Adrenal gland (tissue), 12 donors: ENCODE results near the gene UBE2O. TPM values are rescaled to one million over a fixed set of nuclear protein-coding genes. Genes with fewer than 3 reads are reported as not detected.

Source experiments
- DNase-seq, 7 donors: peaks; one replicate each; pipeline ENCODE4 v3.0.0-alpha.2; 2019 to 2020
- H3K27ac ChIP-seq, 5 donors: fragments of 200-600 bp; sonication (generic) in 4 of 5; 1 replicate in 3 of 5; 2 replicates in 2 of 5; pipeline versions ENCODE4 v1.5.1 to v1.8.0; 2016 to 2020; ENCODE audit warnings: mild to moderate bottlenecking in 1 of 5
- H3K27me3 ChIP-seq: fragments of 200-600 bp; 2 replicates; pipeline ENCODE4 v1.8.0; 2021
- H3K36me3 ChIP-seq, 2 donors: fragments of 200-600 bp; replicated peaks in 1 of 2; 1 replicate in 1 of 2; 2 replicates in 1 of 2; pipeline versions ENCODE4 v1.5.1 to v1.8.0; 2018 to 2022
- H3K4me1 ChIP-seq, 2 donors: fragments of 200-600 bp; replicated peaks in 1 of 2; 1 replicate in 1 of 2; 2 replicates in 1 of 2; pipeline versions ENCODE4 v1.5.1 to v1.8.0; 2018 to 2021
- H3K4me3 ChIP-seq, 4 donors: fragments of 200-600 bp; sonication (generic) in 3 of 4; one replicate each; pipeline ENCODE4 v1.5.1; 2016 to 2018
- H3K9me3 ChIP-seq, 3 donors: fragments of 200-600 bp; sonication (generic) in 1 of 3; replicated peaks in 1 of 3; 1 replicate in 2 of 3; 2 replicates in 1 of 3; pipeline versions ENCODE4 v1.5.1 to v1.8.0; 2016 to 2021
- POLR2A ChIP-seq, 2 donors: fragments of 450-650 bp; IDR thresholded peaks; one replicate each; pipeline ENCODE4 v1.6.1; 2017; ENCODE audit warnings: antibody characterized with exemption in 2 of 2, mild to moderate bottlenecking in 2 of 2, moderate library complexity in 1 of 2
- WGBS, 4 donors: extraction: QIAGEN DNeasy Blood & Tissue Kit in 2 of 4; methylation state at CpG; one replicate each; pipeline versions ENCODE4 v1.1.5 to v1.1.7; 2013 to 2017; 5-methylcytosine and 5-hydroxymethylcytosine counted together
- intact Hi-C, 2 donors: fragments of 100-400 bp; cut with DNase I; formaldehyde crosslinking; loops; one replicate each; pipeline versions ENCODE4 v1.14.1 to v1.15.0; 2022 to 2023
- polyA plus RNA-seq, 3 donors: library from polyadenylated mRNA; stranded (reverse); fragments of 200-250 nt in 2 of 3; fragments of 350-450 nt in 1 of 3; fragmentation: Illumina TruSeq in 1 of 3; extraction: RNeasy Lipid Tissue Mini Kit (QIAGEN cat#74804) in 1 of 3; gene quantifications; one replicate each; pipeline ENCODE4 v1.2.3, GENCODE V29; 2013 to 2014
- total RNA-seq, 9 donors: library from RNA; depleted of rRNA in 4 of 9; stranded (reverse); fragments of >200 nt in 4 of 9; fragments of 120-200 nt in 1 of 9; fragmentation: NEBNext Ultra II Directional in 1 of 9; extraction: Animal tissue kit (Norgen Biotek cat#: 25700) in 1 of 9; gene quantifications; one replicate each; pipeline versions ENCODE4 v1.1.0 to v1.2.4, GENCODE V29; 2013 to 2023
- TF ChIP-seq, protein P1 (sequence below), 6 experiments: fragments of 450-650 bp in 4 of 6; fragments of 200-600 bp in 2 of 6; sonication (generic) in 1 of 6; IDR thresholded peaks; 1 replicate in 5 of 6; 2 replicates in 1 of 6; pipeline versions ENCODE4 v1.5.1 to v1.8.0; 2016 to 2021; ENCODE audit warnings: antibody characterized with exemption in 6 of 6, mild to moderate bottlenecking in 2 of 6, moderate library complexity in 1 of 6
- donor health status: healthy with polysubstance abuse.
- donor health status: Bipolar disorder and iron deficiency.
- donor health status: DM: yes; HTN: yes; CAD: no.
- donor health status: DM: no; HTN: no; CAD: no.
- donor health status: DM: no; HTN: no; CAD: no.
- donor health status: DM: yes; HTN: yes; CAD: no.

UBE2O gene
- total and polyA plus RNA-seq, 12 donors = 9.8 to 21.8 (median 15.8) TPM

- Histone ChIP-seq H3K4me3 (no peak overlapping the region), H3K36me3 (no peaks in the 10 kb centered on the region), H3K4me1 (no peaks in the 10 kb centered on the region), H3K27ac (peak overlapping the region in 4 of 5 donors; percentile 16 to 79 (median 62)), H3K27me3 (no peaks in the 10 kb centered on the region), H3K9me3 (no peaks in the 10 kb centered on the region)
- no peak for TF ChIP-seq POLR2A (IDR thresholded peaks at IDR 0.05)
- TF ChIP-seq, protein P1, sequence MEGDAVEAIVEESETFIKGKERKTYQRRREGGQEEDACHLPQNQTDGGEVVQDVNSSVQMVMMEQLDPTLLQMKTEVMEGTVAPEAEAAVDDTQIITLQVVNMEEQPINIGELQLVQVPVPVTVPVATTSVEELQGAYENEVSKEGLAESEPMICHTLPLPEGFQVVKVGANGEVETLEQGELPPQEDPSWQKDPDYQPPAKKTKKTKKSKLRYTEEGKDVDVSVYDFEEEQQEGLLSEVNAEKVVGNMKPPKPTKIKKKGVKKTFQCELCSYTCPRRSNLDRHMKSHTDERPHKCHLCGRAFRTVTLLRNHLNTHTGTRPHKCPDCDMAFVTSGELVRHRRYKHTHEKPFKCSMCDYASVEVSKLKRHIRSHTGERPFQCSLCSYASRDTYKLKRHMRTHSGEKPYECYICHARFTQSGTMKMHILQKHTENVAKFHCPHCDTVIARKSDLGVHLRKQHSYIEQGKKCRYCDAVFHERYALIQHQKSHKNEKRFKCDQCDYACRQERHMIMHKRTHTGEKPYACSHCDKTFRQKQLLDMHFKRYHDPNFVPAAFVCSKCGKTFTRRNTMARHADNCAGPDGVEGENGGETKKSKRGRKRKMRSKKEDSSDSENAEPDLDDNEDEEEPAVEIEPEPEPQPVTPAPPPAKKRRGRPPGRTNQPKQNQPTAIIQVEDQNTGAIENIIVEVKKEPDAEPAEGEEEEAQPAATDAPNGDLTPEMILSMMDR (IDR thresholded peaks at IDR 0.05) = no peak
- intact Hi-C loops = no loop called here
- WGBS, 4 donors = 78 to 89% (median 82%) methylated on average over 11 of the region's 11 CpGs
- no peak for DNase-seq
These were observed 31.3 kb upstream of the UBE2O start for GRCh38 chr17:76484228-76484725.

DNA sequence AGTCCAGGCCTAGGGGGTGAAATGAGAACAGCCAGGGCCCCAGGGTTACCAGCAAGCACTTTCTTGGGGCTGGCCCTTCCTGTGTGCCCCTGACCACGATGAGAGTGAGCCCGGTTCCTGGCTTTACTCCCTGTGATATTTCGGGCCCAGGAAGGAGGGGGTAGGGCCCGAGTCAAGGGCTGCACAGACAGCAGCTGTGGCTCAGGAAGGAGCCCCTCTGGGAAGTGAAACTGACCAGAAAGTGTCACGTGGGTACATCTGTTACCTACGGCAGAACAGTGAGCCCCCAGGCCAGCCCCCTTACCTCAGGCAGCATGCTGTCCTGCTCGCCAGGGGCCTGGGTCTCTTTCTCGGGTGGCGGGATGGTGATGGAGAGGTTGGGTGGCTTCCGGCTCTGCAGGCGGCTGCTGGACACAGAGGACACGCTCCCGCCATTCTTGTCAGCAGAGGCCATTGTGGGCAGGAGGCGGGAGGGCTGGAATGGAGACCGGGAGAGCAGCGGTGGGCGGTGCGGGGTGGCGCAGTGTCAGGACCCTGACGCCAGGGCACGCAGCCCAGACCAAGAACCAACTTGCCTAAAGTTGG lies 28.2 kb upstream of the UBE2O start:
- no peak overlapping the region for H3K4me3 ChIP-seq
- TF ChIP-seq POLR2A (IDR thresholded peaks at IDR 0.05) = no peak
- TF ChIP-seq, protein P1 (IDR thresholded peaks at IDR 0.05) = no peak
- intact Hi-C loops = no loop called here
- H3K4me1 ChIP-seq = no peaks in the 10 kb centered on the region
- DNase-seq = peak in 4 of 7 donors; percentile 40 to 65 (median 51)
- 63 to 74% (median 68%) methylated on average over 14 to 21 of the region's 21 CpGs for WGBS, 4 donors
- no peaks in the 10 kb centered on the region for H3K36me3 ChIP-seq
- no peaks in the 10 kb centered on the region for H3K27me3 ChIP-seq
- H3K27ac ChIP-seq = peak overlapping the region in 4 of 5 donors; percentile 42 to 79 (median 60)
- H3K9me3 ChIP-seq = no peaks in the 10 kb centered on the region

DNA sequence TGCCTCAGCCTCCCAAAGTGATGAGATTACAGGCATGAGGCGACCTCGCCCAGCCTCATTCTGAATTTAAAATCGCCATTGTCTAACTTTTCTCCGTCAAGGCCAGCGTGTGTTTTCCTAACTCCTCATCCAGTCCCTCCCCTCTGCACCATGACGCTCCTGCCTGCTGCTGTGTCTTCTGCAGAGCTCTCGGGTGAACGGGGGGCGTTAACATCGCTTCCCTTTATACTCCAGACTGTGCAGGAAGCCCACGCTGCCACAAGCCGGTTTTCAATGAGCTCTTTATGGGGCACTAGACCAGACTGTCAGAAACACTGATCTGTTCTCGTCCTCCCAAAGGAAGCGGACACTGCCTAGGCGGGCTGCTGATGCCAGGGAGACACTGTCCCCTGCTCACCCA lies 27.7 kb upstream of the UBE2O start:
- 46 to 54% (median 48%) methylated on average over 15 of the region's 15 CpGs for WGBS, 4 donors
- Histone ChIP-seq H3K27me3 (no peaks in the 10 kb centered on the region), H3K36me3 (no peaks in the 10 kb centered on the region), H3K9me3 (no peaks in the 10 kb centered on the region), H3K4me1 (no peaks in the 10 kb centered on the region), H3K4me3 (no peak overlapping the region), H3K27ac (peak overlapping the region in 3 of 5 donors; percentile 52 to 79 (median 69))
- DNase-seq = no peak
- intact Hi-C loops = no loop called here
- TF ChIP-seq, protein P1 (IDR thresholded peaks at IDR 0.05) = no peak
- TF ChIP-seq POLR2A (IDR thresholded peaks at IDR 0.05) = no peak

- Histone ChIP-seq H3K27me3 (no peaks in the 10 kb centered on the region), H3K9me3 (no peaks in the 10 kb centered on the region), H3K4me3 (no peak overlapping the region), H3K36me3 (no peaks in the 10 kb centered on the region), H3K27ac (no peak overlapping the region), H3K4me1 (no peaks in the 10 kb centered on the region)
- TF ChIP-seq, protein P1 (IDR thresholded peaks at IDR 0.05) = no peak
- TF ChIP-seq POLR2A (IDR thresholded peaks at IDR 0.05) = no peak
- no peak for DNase-seq
- intact Hi-C loops = no loop called here
- 76 to 89% (median 83%) methylated on average over 9 to 14 of the region's 14 CpGs for WGBS, 4 donors
These were observed 26.6 kb upstream of the UBE2O start for GRCh38 chr17:76479515-76480060.
